GM19099 (cell line): ENCODE results near the gene SRSF8.
"Not testable (repeated sequence)": the region's sequence is repeated elsewhere in the genome, so short reads cannot be mapped to it uniquely, and the experiment has no call there.

ENCODE experiments used
- POLR2A ChIP-seq: IDR thresholded peaks from 3 replicates; pipeline ENCODE4 v1.6.1; 2011; ENCODE audit warnings: low read depth; ENCODE audit not compliant: insufficient read length; ENCODE audit errors: extremely low read depth

SRSF8 gene

GRCh38 chr11:95066716-95067038 lies at the start of gene SRSF8:
Gene SRSF8, plus strand, starts transcription at chr11:95066919. Its CDS starts 308 bp downstream, at chr11:95067227.
- TF ChIP-seq POLR2A: no peak

- TF ChIP-seq POLR2A: no peak
Observed at GRCh38 chr11:95024958-95025357, 41.8 kb upstream of the SRSF8 start, which contains the start of gene KDM4E. Gene KDM4E, plus strand, starts transcription at chr11:95025258. Its CDS starts 300 bp downstream, at chr11:95025558.

GRCh38 chr11:95028357-95028756 lies 38.4 kb upstream of the SRSF8 start:
- TF ChIP-seq POLR2A: no peak

- no peak for TF ChIP-seq POLR2A
Observed at GRCh38 chr11:95033051-95033450, 33.7 kb upstream of the SRSF8 start.

- no peak for TF ChIP-seq POLR2A
Observed at GRCh38 chr11:95035316-95035715, 31.4 kb upstream of the SRSF8 start.

GRCh38 chr11:95042239-95042638 lies 24.5 kb upstream of the SRSF8 start:
- TF ChIP-seq POLR2A: no peak

GRCh38 chr11:95042906-95043305 lies 23.8 kb upstream of the SRSF8 start:
- TF ChIP-seq POLR2A: no peak

GRCh38 chr11:95044010-95044409 lies 22.7 kb upstream of the SRSF8 start:
- TF ChIP-seq POLR2A: no peak

GRCh38 chr11:95045812-95046211 lies 20.9 kb upstream of the SRSF8 start:
- TF ChIP-seq POLR2A: no peak

GRCh38 chr11:95049122-95049521 lies 17.6 kb upstream of the SRSF8 start, which contains the start of gene KDM4F:
Gene KDM4F, plus strand, starts transcription at chr11:95049422.
- TF ChIP-seq POLR2A: not testable (repeated sequence)

GRCh38 chr11:95050595-95051202 lies 16.0 kb upstream of the SRSF8 start:
- no peak for TF ChIP-seq POLR2A

- no peak for TF ChIP-seq POLR2A
Observed at GRCh38 chr11:95054356-95054755, 12.4 kb upstream of the SRSF8 start.

GRCh38 chr11:95055283-95055897 lies 11.3 kb upstream of the SRSF8 start:
- no peak for TF ChIP-seq POLR2A

GRCh38 chr11:95057959-95058358 lies 8.8 kb upstream of the SRSF8 start:
- TF ChIP-seq POLR2A: no peak

GRCh38 chr11:95058621-95059020 lies 8.1 kb upstream of the SRSF8 start:
- no peak for TF ChIP-seq POLR2A

GRCh38 chr11:95059046-95059445 lies 7.7 kb upstream of the SRSF8 start:
- no peak for TF ChIP-seq POLR2A

GRCh38 chr11:95065336-95065735 lies 1.4 kb upstream of the SRSF8 start:
- no peak for TF ChIP-seq POLR2A

GRCh38 chr11:95067039-95067840 lies 521 bp downstream of the SRSF8 start:
- TF ChIP-seq POLR2A: peak; percentile 82
